Stimulated activated CD4-positive, alpha-beta T cell treated with anti-CD3 and anti-CD28 coated beads, Interleukin-15, amount 100 ng/mL, for 24 hours (primary cell): ENCODE results near the gene SDF4.

Experiments used
- DNase-seq: peaks from one replicate; pipeline ENCODE4 v3.0.0-alpha.2; 2020

SDF4 gene

GRCh38 chr1:1240822-1241587, 9.2 kb upstream of the SDF4 start:
- no peak for DNase-seq

DNA sequence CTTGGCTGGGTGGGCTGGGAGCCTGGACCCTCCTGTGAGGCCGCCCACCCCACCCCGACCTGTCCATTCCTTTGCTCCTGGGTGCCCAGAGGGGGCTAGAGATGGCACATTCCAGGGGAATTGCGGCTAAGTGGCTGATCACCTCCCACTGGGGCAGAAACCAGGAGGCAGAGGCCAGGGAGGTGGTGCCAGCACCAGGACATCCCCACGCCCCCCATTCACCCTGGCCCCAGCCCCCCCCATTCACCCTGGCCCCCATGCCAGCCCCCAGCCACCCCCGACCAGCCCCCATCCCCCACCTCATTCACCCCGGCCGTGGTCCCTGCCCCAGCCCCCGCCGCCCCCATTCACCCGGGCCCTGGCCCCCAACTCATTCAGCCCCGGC, 8.5 kb upstream of the SDF4 start:
- no peak for DNase-seq

DNA sequence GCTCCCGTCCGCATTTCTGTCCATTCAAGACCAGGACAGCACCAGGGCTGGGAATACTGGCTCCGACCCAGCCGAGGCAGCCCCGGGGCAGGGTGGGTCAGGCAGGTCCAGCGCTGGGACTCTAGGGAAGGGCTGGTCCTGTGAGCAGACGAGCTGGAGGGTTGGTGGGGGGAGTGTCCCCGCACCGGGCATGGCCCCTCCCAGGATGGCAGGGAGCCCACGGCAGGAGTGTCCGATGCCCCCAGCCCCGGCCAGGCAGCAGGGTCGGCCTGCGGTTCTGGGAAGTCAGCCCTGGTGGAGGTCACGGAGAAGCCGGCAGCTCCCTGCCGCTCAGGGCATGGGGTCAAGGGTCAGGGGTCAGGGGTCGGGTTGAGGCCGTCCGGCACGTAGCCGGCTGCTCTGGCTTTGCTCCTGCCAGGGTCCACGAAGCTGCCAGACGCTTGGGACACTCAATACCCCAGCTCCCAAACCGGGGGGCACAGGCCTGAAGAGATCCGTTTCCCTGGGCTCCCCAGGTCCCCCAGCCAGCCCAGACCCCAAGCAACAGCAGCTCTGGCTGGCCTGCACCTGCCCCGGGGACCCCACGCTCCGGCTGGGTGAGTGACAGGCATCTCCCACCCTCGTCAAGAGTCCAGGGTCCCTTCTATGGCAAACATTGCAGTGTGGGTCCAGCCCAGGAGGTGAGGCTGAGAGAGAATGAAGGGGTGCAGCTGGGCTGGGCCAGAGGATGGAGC, 8.0 kb upstream of the SDF4 start:
- no peak for DNase-seq

- no peak for DNase-seq
These were observed 7.4 kb upstream of the SDF4 start for GRCh38 chr1:1239227-1239613.

- DNase-seq: no peak
These were observed 6.9 kb upstream of the SDF4 start for GRCh38 chr1:1238702-1239178.

GRCh38 chr1:1237874-1238701, 6.3 kb upstream of the SDF4 start:
- no peak for DNase-seq

DNA sequence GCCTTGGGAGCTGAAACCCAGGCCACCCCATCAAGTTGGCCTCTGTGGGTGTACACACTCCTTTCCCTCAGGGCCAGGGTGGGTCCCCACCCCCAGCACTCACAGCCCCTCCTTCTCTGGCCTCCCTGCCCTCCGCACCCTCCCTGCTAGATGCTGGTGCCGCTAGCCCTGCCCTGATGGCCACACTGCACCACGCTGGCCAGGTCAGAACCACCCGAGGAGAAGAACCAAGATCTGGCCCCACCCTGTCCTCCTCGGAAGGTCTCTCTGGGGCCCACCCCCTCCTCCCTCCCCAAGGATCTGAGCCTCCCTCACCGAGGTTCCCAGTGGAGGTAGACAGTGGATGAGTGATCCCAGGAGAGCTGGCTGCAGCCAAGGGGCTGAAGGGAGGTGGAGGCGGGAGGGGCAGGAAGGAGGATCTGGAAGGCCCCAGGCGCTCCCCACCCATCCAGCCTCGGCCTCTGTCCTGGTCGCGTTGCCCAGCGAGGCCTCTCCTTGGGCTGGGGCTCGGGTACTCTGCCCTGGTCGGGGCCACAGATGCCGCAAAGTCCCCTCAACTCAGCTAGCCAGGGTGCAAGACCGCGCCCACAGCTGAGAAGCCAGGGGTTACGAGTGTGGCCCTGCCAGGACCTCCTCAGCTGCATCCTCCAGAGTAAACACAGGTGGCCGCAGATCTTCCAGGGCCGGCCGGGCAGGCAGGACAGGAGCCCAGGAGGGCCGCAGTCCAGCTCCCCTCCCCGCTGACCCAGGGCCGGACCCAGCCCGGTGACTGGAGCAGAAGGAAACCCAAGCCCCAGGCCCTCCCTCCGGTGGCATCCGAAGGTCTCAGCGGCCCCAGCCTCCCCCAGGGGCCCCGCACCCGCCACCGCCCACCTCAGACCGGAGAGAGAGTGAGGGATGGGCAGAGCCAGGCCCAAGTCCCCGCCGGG, 5.4 kb upstream of the SDF4 start:
- DNase-seq: no peak

- DNase-seq: no peak
These were observed 4.5 kb upstream of the SDF4 start for GRCh38 chr1:1236176-1236763.

- DNase-seq: no peak
These were observed 3.4 kb upstream of the SDF4 start for GRCh38 chr1:1235016-1235744.

- DNase-seq: no peak
These were observed 2.5 kb upstream of the SDF4 start for GRCh38 chr1:1234180-1234808.

DNA sequence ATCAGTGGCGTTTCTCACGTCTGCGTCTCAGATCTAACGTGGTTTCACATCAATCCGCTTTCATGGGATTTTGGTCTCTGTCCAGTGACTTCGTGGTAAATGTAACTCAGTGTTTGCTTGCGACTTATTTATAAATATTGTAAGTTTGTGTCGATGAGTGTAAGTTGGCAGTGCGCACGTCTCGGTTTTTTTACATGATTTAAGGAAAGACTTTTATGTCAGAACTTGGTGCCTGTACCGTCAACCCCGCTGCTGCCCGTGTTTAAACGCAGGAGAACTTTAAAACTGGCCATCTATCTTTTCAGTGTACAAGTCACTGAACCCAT, 1.7 kb upstream of the SDF4 start:
- no peak for DNase-seq

DNA sequence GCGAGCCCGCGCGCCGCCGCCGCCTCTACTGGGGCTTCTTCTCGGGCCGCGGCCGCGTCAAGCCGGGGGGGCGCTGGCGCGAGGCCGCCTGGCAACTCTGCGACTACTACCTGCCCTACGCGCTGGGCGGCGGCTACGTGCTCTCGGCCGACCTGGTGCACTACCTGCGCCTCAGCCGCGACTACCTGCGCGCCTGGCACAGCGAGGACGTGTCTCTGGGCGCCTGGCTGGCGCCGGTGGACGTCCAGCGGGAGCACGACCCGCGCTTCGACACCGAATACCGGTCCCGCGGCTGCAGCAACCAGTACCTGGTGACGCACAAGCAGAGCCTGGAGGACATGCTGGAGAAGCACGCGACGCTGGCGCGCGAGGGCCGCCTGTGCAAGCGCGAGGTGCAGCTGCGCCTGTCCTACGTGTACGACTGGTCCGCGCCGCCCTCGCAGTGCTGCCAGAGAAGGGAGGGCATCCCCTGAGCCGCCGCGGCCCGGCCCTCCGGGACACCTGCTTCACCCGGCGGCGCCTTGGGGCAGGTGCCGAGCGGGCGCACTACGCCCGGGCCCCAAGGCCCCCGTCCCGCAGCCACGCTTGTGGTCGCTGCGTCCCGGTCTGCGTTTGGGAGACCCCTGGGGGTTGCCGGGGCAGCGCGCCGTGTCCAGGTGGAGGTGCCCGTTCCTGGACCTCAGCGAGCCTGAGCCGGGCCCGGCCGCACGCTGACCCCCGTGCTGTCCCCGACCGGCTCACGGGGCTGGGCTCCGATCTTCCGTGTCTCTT, 1.2 kb upstream of the SDF4 start:
- no peak for DNase-seq

DNA sequence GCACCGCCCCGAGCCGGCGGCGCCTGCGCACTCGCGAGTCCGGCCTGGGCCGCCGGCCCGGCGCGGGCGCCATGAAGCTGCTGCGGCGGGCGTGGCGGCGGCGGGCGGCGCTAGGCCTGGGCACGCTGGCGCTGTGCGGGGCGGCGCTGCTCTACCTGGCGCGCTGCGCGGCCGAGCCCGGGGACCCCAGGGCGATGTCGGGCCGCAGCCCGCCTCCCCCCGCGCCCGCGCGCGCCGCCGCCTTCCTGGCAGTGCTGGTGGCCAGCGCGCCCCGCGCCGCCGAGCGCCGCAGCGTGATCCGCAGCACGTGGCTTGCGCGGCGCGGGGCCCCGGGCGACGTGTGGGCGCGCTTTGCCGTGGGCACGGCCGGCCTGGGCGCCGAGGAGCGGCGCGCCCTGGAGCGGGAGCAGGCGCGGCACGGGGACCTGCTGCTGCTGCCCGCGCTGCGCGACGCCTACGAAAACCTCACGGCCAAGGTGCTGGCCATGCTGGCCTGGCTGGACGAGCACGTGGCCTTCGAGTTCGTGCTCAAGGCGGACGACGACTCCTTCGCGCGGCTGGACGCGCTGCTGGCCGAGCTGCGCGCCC, 501 bp upstream of the SDF4 start, which contains the start of gene B3GALT6:
Gene B3GALT6, plus strand, starts transcription at position 30 of the 588 bp plus-strand sequence. Its CDS starts 42 bp downstream, at position 72.
- DNase-seq: no peak

DNA sequence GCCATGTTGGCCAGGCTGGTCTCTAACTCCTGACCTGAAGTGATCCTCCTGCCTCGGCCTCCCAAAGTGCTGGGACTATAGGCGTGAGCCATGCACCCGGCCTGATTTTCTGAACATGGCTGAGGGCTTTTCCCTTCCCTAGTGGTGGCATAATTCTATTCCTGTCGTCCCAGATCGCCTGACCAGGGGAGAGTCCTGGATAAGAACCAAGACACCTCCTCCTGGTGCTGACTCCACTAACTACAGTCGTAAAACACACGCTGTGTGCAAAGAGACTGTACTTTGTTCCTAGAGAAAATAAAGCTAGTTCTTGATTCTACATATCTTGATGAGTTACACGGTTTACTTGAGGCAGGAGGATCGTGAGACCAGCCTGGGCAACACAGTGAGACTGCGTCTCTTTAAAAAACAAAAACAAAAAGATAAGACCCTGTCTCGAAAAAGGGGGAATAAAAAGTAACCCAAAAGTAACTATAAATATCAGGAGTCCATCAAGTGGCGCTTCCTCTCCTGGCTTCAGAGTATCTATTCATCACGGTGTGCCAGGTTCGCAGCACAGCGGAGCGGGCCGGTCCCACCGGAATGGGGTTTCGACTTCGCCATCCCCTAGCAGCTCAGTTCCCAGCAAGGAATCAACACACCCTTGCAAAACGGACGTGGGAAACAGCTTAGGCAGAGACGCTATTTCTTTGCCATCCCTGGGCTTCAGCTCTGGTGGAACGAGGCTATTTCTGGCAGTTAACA, 973 bp downstream of the SDF4 start:
- peak; percentile 46 for DNase-seq

- no peak for DNase-seq
These were observed 2.0 kb downstream of the SDF4 start for GRCh38 chr1:1229770-1230169.

DNA sequence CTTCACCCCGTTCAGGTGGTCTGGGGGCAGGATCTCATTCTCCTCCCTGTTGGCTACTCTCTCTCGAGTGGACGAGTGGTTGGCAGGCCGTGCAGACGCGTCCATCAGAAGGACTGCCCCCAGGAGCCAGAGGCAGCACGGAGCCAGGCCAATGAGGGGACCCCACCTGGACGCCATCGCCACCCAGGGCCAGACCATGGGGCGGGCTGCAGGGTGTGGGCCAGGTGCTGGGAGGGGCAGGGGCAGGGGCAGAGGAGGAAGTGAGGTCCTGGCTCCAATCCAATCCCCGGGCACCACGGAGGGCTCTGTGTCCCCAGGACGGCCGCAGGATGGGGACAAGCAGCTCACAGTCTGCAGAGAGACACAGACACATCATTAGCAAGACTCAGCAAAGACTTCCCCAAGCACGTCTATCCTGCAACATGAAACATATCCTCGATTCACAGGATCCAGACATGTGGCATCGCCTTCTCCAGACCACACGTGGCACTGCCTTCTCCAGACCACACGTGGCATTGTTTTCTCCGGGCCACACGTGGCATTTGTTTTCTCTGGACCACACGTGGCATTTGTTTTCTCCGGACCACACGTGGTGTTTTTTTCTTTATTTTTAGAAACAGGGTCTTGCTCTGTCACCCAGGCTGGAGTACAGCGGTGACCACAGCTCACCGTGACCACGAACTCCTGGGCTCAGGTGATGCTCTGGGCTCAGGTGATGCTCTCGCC, 3.0 kb downstream of the SDF4 start:
- no peak for DNase-seq

DNA sequence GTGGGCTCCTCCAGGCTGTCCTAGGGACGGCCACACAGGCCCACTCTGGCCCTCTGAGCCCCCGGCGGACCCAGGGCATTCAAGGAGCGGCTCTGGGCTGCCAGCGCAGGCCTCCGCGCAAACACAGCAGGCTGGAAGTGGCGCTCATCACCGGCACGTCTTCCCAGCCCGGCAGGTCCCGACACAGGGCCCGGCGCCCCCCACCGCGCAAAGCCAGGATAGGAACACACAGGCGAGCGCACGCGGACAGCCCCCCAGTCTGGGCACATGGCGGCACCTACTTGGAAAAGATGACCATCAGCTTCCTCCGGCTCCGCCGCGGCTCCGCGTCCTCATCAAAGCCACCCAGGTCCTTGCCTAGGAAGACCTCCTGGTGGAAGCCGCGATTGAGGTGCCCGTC, 3.6 kb downstream of the SDF4 start:
- no peak for DNase-seq

GRCh38 chr1:1227386-1227785, 4.4 kb downstream of the SDF4 start:
- no peak for DNase-seq
